ENCODE results near the gene ZNF471.
A peak's percentile ranks its signal among the peaks of the same experiment; 100 is the strongest.

The ZNF471 gene

GRCh38 chr19:56547535-56547934, 39.9 kb downstream of the ZNF471 start:
- H3K36me3 Mint-ChIP-seq: peaks cover 37% of the 10 kb centered on the region
- no peaks in the 10 kb centered on the region for H3K27me3 Mint-ChIP-seq
- no peaks in the 10 kb centered on the region for H3K4me1 Mint-ChIP-seq
- peaks cover 47% of the 10 kb centered on the region for H3K9me3 Mint-ChIP-seq
- CTCF ChIA-PET: no interaction called here
- H3K27ac Mint-ChIP-seq: no peak overlapping the region
- H3K4me3 Mint-ChIP-seq: no peak overlapping the region
- DNase-seq: no peak

DNA sequence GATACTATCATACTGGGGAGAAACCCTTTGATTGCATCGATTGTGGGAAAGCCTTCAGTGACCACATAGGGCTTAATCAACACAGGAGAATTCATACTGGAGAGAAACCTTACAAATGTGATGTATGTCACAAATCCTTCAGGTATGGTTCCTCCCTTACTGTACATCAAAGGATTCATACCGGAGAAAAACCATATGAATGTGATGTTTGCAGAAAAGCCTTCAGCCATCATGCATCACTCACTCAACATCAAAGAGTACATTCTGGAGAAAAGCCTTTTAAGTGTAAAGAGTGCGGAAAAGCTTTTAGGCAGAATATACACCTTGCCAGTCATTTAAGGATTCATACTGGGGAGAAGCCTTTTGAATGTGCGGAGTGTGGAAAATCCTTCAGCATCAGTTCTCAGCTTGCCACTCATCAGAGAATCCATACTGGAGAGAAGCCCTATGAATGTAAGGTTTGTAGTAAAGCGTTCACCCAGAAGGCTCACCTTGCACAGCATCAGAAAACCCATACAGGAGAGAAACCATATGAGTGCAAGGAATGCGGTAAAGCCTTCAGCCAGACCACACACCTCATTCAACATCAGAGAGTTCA, 46.7 kb downstream of the ZNF471 start:
- CTCF ChIA-PET: no interaction called here
- H3K27ac Mint-ChIP-seq: no peak overlapping the region
- peaks cover 61% of the 10 kb centered on the region for H3K9me3 Mint-ChIP-seq
- H3K4me3 Mint-ChIP-seq: no peak overlapping the region
- DNase-seq: no peak
- H3K36me3 Mint-ChIP-seq: peaks cover 33% of the 10 kb centered on the region
- H3K27me3 Mint-ChIP-seq: no peaks in the 10 kb centered on the region
- H3K4me1 Mint-ChIP-seq: no peaks in the 10 kb centered on the region

DNA sequence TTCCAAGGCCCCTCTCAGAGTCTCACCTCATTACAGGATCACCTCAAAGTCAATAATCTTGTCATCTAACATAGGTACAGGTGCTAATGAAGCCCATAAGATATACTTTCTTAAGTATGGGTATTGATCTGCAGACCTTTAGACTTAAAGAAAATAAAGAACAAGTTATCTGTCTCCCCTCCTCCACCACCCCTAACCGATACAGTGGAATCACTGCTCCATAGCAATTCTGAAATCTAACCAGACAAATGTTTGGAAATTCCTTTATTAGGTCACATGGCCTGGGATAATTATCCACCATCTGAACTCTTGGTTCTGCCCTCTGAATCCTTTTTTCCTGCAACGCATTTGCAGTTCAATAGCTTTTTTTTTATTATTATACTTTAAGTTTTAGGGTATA, 55.1 kb downstream of the ZNF471 start:
- Mint-ChIP-seq H3K27me3 (no peaks in the 10 kb centered on the region), H3K4me3 (no peak overlapping the region), H3K27ac (no peak overlapping the region), H3K36me3 (peaks cover 17% of the 10 kb centered on the region), H3K9me3 (peaks cover 78% of the 10 kb centered on the region), H3K4me1 (peaks cover 12% of the 10 kb centered on the region)
- CTCF ChIA-PET: no interaction called here
- DNase-seq: no peak

- H3K9me3 Mint-ChIP-seq: peaks cover 69% of the 10 kb centered on the region
- peaks cover 21% of the 10 kb centered on the region for H3K4me1 Mint-ChIP-seq
- peaks cover 51% of the 10 kb centered on the region for H3K36me3 Mint-ChIP-seq
- CTCF ChIA-PET: no interaction called here
- H3K27me3 Mint-ChIP-seq: no peaks in the 10 kb centered on the region
- H3K27ac Mint-ChIP-seq: peak overlapping the region; percentile 92
- peak; percentile 64 for DNase-seq
- H3K4me3 Mint-ChIP-seq: peak overlapping the region; percentile 95
These were observed 59.2 kb downstream of the ZNF471 start for GRCh38 chr19:56566904-56567273.

DNA sequence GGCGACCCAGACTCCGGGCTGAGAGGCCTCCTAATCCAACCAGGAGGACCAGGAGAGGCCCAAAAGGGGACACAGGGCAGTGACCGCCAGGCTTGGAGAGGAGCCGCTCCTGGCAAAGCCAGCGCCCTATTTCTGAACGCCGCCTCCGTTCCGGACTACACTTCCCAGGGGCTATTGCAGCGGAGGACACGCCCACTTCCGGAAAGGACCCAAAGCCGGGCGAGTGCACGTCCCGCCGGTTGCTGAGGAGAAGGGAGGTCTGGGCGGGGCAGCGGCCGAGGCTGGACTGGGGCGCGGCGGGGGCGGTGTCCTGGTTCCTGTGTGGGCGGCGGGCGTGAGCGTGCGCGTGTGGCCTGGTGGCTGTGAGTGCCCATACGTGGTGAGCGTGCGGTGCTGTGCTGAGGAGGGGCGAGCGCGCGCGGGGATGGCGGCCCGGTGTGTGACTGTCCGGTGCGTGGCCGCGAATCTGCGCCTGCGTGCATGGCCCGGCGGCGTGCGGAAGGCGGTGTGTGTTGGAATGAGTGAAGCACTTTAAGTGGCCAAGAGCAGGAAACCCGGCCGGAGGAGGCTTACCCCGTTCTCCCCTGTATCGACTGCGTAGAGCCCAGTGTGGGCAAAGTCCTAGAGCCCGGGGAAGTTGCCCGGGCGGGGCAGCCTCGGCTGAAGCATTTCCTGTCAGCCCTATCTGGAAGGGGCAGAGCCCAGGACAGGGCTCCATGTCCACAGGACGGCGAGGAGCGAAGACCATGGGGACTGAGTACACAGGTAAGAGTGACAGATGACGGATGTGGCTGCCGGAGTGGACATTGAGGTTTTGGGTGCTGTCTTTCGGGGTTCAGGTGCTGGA, 59.8 kb downstream of the ZNF471 start, which contains the start of gene ZNF470:
ZNF470 (plus strand) TSS at position 195 of the 847 bp plus-strand sequence. CDS start 2,844 bp downstream, outside the sequence.
- Mint-ChIP-seq H3K27ac (peak within 1 kb of the TSS; percentile 92), H3K4me3 (peak within 1 kb of the TSS; percentile 95), H3K9me3 (peaks cover 64% of the 10 kb centered on the region), H3K27me3 (no peaks in the 10 kb centered on the region), H3K4me1 (peaks cover 21% of the 10 kb centered on the region), H3K36me3 (peaks cover 54% of the 10 kb centered on the region)
- DNase-seq: peak; percentile 94
- CTCF ChIA-PET: no interaction called here

DNA sequence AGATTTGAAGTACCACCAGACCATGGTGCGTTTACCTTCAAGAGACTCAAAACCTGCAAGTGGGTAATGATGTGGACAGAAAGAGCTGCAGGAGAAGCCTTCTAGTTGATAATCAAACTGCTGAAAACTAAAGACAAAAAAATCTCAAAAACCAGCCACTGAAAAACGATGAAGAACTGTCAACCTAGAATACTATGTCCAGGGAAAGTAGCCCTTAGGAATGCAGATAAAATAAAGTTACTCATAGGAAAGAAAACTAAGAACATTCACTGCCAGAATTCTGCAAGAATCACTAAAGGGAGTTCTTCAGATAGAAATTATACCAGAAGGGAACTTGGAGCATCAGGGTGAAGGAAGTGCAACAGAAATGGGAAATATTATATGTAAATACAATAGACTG, 64.9 kb downstream of the ZNF471 start:
- Mint-ChIP-seq H3K36me3 (peaks cover 80% of the 10 kb centered on the region), H3K27me3 (no peaks in the 10 kb centered on the region), H3K27ac (no peak overlapping the region), H3K9me3 (peaks cover 74% of the 10 kb centered on the region), H3K4me3 (no peak overlapping the region), H3K4me1 (peaks cover 10% of the 10 kb centered on the region)
- CTCF ChIA-PET: no interaction called here
- DNase-seq: no peak

GRCh38 chr19:56573914-56574313, 66.3 kb downstream of the ZNF471 start:
- no peaks in the 10 kb centered on the region for H3K4me1 Mint-ChIP-seq
- H3K36me3 Mint-ChIP-seq: peaks cover 71% of the 10 kb centered on the region
- no peak overlapping the region for H3K4me3 Mint-ChIP-seq
- H3K27me3 Mint-ChIP-seq: no peaks in the 10 kb centered on the region
- no peak overlapping the region for H3K27ac Mint-ChIP-seq
- H3K9me3 Mint-ChIP-seq: peaks cover 77% of the 10 kb centered on the region
- no peak for DNase-seq
- CTCF ChIA-PET: interaction anchor here (0.8 kb wide), 1 partner anchor 519 kb away, joined by 3 read pairs; no protein-coding TSS in a partner anchor

DNA sequence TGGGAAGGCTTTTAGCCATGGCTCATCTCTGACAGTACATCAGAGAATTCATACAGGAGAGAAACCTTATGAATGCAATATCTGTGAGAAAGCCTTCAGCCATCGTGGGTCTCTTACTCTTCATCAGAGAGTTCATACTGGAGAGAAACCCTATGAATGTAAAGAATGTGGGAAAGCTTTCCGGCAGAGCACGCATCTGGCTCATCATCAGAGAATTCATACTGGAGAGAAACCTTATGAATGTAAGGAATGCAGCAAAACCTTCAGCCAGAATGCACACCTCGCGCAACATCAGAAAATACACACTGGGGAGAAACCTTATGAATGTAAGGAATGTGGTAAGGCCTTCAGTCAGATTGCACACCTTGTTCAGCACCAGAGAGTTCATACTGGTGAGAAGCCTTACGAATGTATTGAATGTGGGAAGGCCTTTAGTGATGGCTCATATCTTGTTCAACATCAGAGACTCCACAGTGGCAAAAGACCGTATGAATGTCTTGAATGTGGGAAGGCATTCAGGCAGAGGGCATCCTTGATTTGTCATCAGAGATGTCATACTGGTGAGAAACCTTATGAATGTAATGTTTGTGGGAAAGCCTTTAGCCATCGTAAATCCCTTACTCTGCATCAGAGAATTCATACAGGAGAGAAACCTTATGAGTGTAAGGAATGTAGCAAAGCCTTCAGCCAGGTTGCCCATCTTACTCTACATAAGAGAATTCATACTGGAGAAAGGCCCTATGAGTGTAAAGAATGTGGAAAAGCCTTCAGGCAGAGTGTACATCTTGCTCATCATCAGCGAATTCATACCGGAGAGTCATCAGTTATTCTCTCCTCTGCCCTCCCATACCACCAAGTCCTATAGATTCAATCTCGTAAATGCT, 70.3 kb downstream of the ZNF471 start:
- Mint-ChIP-seq H3K9me3 (peaks cover 81% of the 10 kb centered on the region), H3K27me3 (no peaks in the 10 kb centered on the region), H3K4me3 (no peak overlapping the region), H3K4me1 (no peaks in the 10 kb centered on the region), H3K36me3 (peaks cover 44% of the 10 kb centered on the region), H3K27ac (no peak overlapping the region)
- CTCF ChIA-PET: no interaction called here
- no peak for DNase-seq

All from activated naive CD4-positive, alpha-beta T cell treated with anti-CD3 and anti-CD28 coated beads, Interleukin-2, amount 10 ng/mL, durations not matched to agents 7 days and 5 days (primary cell).